Astrocyte (in vitro differentiated cells and primary cell): ENCODE data around the gene IQCE. TPM values are rescaled to one million over a fixed set of nuclear protein-coding genes. Genes with fewer than 3 reads are reported as not detected.

Experiments
- DNase-seq: peaks from one replicate; pipeline ENCODE4 v3.0.0-alpha.2; 2010; ENCODE audit warnings: low read depth
- FAIRE-seq: peaks from 2 replicates; lab custom pipeline; 2011; peaks lifted over from hg19 to GRCh38; lab: Jason Lieb, UNC
- H2AFZ ChIP-seq: 2 replicates; pipeline ENCODE4 v1.6.0; 2012; ENCODE audit warnings: low read depth, low read length, inconsistent platforms
- H3K27ac ChIP-seq: 2 replicates; pipeline ENCODE4 v1.5.1; 2011; ENCODE audit warnings: low read depth, low read length, inconsistent platforms
- H3K27me3 ChIP-seq: 2 replicates; pipeline ENCODE4 v1.6.0; 2011; ENCODE audit warnings: low read length, inconsistent platforms; ENCODE audit not compliant: insufficient read depth
- H3K36me3 ChIP-seq: 2 replicates; pipeline ENCODE4 v1.5.1; 2011; ENCODE audit warnings: low read length, inconsistent platforms; ENCODE audit not compliant: insufficient read depth
- H3K4me1 ChIP-seq: 2 replicates; pipeline ENCODE4 v1.5.1; 2011; ENCODE audit warnings: low read length, inconsistent platforms; ENCODE audit not compliant: insufficient read depth
- H3K4me2 ChIP-seq: 2 replicates; pipeline ENCODE4 v1.6.0; 2012; ENCODE audit warnings: low read length, inconsistent platforms
- H3K4me3 ChIP-seq: 2 replicates; pipeline ENCODE4 v1.5.1; 2011; ENCODE audit warnings: low read depth, mild to moderate bottlenecking, low read length, inconsistent platforms; ENCODE audit not compliant: insufficient read depth
- H3K79me2 ChIP-seq: 2 replicates; pipeline ENCODE4 v1.6.0; 2012; ENCODE audit warnings: mild to moderate bottlenecking, low read length, inconsistent platforms; ENCODE audit not compliant: insufficient read depth
- H3K9ac ChIP-seq: 2 replicates; pipeline ENCODE4 v1.6.0; 2012; ENCODE audit warnings: mild to moderate bottlenecking, low read length, inconsistent platforms
- H3K9me3 ChIP-seq: 2 replicates; pipeline ENCODE4 v1.5.1; 2012; ENCODE audit warnings: low read depth, mild to moderate bottlenecking, low read length, inconsistent platforms; ENCODE audit not compliant: insufficient read depth
- H4K20me1 ChIP-seq: 2 replicates; pipeline ENCODE4 v1.6.0; 2012; ENCODE audit warnings: low read length, inconsistent platforms; ENCODE audit not compliant: insufficient read depth
- H3K27ac Mint-ChIP-seq: one replicate; pipeline ENCODE4 v1.8.0; 2021; ENCODE audit warnings: mild to moderate bottlenecking, mixed read lengths; ENCODE audit not compliant: unreplicated experiment
- H3K27me3 Mint-ChIP-seq: one replicate; pipeline ENCODE4 v1.8.0; 2021; ENCODE audit warnings: low read depth, mixed read lengths; ENCODE audit not compliant: unreplicated experiment
- H3K36me3 Mint-ChIP-seq: one replicate; pipeline ENCODE4 v1.8.0; 2021; ENCODE audit warnings: low read depth, mixed read lengths; ENCODE audit not compliant: unreplicated experiment
- H3K4me1 Mint-ChIP-seq: one replicate; pipeline ENCODE4 v1.8.0; 2021; ENCODE audit warnings: low read depth, mixed read lengths; ENCODE audit not compliant: unreplicated experiment
- H3K4me3 Mint-ChIP-seq: one replicate; pipeline ENCODE4 v1.8.0; 2021; ENCODE audit warnings: mild to moderate bottlenecking, moderate library complexity, mixed read lengths; ENCODE audit not compliant: unreplicated experiment
- H3K9me3 Mint-ChIP-seq: one replicate; pipeline ENCODE4 v1.8.0; 2021; ENCODE audit warnings: mild to moderate bottlenecking, mixed read lengths; ENCODE audit not compliant: unreplicated experiment
- EZH2 ChIP-seq: IDR thresholded peaks from 2 replicates; pipeline ENCODE4 v1.6.1; 2012; ENCODE audit warnings: mild to moderate bottlenecking, low read length, inconsistent platforms; ENCODE audit not compliant: insufficient read depth
- total RNA-seq: library from RNA; stranded (reverse); gene quantifications from 2 replicates; pipeline ENCODE4 v1.2.1, GENCODE V29; 2021
- TF ChIP-seq, protein P1 (sequence below): IDR thresholded peaks from 2 replicates; pipeline ENCODE4 v1.5.1; 2011; ENCODE audit warnings: low read depth, mild to moderate bottlenecking, inconsistent platforms, low read length, moderate library complexity; ENCODE audit not compliant: insufficient read depth

IQCE gene
- total RNA-seq, 1 donor from 2014 or later = 13.1 TPM

DNA sequence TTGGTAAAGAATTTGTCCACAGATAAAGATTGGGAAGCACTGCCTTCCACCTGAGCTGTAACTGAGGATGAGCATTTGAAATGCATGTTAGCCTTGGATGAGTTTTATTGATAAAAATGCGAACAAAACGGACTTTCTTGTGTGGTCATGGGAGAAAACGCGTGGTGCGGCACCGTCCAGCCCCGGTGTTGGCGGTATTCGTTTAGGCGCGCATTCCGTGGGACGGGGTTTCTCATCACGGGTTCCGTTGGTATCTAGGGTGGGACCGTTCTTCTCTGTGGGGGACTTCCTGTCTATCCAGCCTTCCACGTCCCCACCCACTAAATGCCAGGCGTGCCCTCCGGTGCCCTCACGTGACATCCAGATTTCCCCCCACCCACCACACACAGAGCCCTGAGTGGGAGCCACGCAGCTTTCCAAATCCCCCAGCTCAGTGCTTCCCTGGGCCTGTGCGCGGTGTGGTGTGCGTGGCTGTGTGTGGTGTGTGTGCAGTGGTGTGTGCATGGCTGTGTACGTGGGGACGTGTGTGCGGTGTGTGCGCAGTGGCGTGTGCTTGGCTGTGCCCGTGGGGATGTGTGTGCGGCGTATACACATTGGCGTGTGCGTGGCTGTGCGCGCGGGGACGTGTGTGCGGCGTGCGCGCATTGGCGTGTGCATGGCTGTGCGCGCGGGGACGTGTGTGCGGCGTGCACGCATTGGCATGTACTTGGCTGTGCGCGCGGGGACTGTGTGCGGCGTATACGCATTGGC, 18.1 kb downstream of the IQCE start:
- H3K27ac Mint-ChIP-seq = no peak overlapping the region
- no peak overlapping the region for H3K27ac ChIP-seq
- peaks cover 13% of the 10 kb centered on the region for H3K4me1 Mint-ChIP-seq
- H3K4me1 ChIP-seq = peaks cover 8% of the 10 kb centered on the region
- TF ChIP-seq, protein P1, sequence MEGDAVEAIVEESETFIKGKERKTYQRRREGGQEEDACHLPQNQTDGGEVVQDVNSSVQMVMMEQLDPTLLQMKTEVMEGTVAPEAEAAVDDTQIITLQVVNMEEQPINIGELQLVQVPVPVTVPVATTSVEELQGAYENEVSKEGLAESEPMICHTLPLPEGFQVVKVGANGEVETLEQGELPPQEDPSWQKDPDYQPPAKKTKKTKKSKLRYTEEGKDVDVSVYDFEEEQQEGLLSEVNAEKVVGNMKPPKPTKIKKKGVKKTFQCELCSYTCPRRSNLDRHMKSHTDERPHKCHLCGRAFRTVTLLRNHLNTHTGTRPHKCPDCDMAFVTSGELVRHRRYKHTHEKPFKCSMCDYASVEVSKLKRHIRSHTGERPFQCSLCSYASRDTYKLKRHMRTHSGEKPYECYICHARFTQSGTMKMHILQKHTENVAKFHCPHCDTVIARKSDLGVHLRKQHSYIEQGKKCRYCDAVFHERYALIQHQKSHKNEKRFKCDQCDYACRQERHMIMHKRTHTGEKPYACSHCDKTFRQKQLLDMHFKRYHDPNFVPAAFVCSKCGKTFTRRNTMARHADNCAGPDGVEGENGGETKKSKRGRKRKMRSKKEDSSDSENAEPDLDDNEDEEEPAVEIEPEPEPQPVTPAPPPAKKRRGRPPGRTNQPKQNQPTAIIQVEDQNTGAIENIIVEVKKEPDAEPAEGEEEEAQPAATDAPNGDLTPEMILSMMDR = no peak
- no peak for TF ChIP-seq EZH2
- H4K20me1 ChIP-seq = no peaks in the 10 kb centered on the region
- H3K79me2 ChIP-seq = no peaks in the 10 kb centered on the region
- H2AFZ ChIP-seq = no peak overlapping the region
- H3K9ac ChIP-seq = no peak overlapping the region
- H3K4me3 ChIP-seq = no peak overlapping the region
- H3K27me3 ChIP-seq = no peaks in the 10 kb centered on the region
- H3K36me3 Mint-ChIP-seq = peaks cover 19% of the 10 kb centered on the region
- FAIRE-seq (no peak), DNase-seq (no peak)
- H3K27me3 Mint-ChIP-seq = no peaks in the 10 kb centered on the region
- no peak overlapping the region for H3K4me3 Mint-ChIP-seq
- no peaks in the 10 kb centered on the region for H3K9me3 Mint-ChIP-seq
- no peaks in the 10 kb centered on the region for H3K9me3 ChIP-seq
- H3K4me2 ChIP-seq = no peak overlapping the region
- no peaks in the 10 kb centered on the region for H3K36me3 ChIP-seq

DNA sequence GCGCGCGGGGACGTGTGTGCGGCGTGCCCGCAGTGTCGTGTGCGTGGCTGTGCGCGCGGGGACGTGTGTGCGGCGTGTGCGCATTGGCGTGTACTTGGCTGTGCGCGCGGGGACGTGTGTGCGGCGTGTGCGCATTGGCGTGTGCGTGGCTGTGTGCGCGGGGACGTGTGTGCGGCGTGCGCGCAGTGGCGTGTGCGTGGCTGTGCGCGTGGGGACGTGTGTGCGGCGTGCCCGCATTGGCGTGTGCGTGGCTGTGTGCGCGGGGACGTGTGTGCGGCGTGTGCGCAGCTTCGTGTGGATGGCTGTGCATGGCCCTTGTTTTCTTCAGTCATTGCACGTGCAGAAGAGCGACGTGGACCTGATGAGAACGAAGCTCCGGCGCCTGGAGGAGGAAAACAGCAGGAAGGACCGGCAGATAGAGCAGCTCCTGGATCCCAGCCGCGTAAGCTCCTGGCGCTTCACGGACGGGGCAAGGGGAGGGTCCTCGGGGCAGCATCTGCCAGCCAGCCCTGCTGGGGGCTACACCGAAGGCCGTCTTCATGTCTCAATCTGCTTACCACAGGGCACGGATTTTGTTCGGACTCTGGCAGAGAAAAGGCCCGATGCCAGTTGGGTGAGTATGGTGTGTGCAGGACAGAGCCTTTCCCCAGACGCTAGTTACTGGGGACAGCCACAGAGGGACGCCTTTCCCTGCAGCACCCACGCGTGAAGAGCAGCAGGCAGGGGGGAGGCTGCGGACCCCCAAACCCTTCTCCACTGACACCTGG, 19.3 kb downstream of the IQCE start:
- H3K79me2 ChIP-seq = no peaks in the 10 kb centered on the region
- no peak overlapping the region for H3K4me3 ChIP-seq
- no peak for DNase-seq
- H3K9ac ChIP-seq = no peak overlapping the region
- no peaks in the 10 kb centered on the region for H3K9me3 ChIP-seq
- H3K4me2 ChIP-seq = no peak overlapping the region
- peaks cover 19% of the 10 kb centered on the region for H3K36me3 Mint-ChIP-seq
- no peaks in the 10 kb centered on the region for H3K36me3 ChIP-seq
- no peak overlapping the region for H2AFZ ChIP-seq
- peaks cover 5% of the 10 kb centered on the region for H3K4me1 Mint-ChIP-seq
- H3K27me3 ChIP-seq = no peaks in the 10 kb centered on the region
- FAIRE-seq = no peak
- no peaks in the 10 kb centered on the region for H3K27me3 Mint-ChIP-seq
- TF ChIP-seq, protein P1 = no peak
- TF ChIP-seq EZH2 = no peak
- no peaks in the 10 kb centered on the region for H4K20me1 ChIP-seq
- no peaks in the 10 kb centered on the region for H3K9me3 Mint-ChIP-seq
- H3K4me1 ChIP-seq = no peaks in the 10 kb centered on the region
- no peak overlapping the region for H3K4me3 Mint-ChIP-seq
- H3K27ac ChIP-seq = no peak overlapping the region
- H3K27ac Mint-ChIP-seq = no peak overlapping the region

DNA sequence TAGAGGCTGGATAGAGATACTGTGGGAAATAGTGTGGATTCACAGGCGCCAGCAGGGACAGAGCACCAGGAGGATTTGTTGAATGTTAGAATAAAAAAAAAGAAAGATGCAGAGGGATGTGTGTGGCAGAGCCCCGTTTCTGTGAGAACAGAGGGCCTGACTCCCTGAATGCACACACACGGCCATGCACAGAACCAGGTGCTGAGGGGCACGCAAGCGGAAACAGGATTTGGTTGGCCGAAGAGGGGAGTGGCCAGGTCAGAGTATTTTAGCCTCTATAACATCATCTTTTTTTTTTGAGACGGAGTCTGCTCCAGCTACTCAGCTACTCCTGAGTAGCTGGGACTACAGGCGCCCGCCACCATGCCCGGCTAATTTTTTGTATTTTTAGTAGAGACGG, 21.9 kb downstream of the IQCE start:
- Mint-ChIP-seq H3K27ac (no peak overlapping the region), H3K9me3 (no peaks in the 10 kb centered on the region), H3K4me1 (peaks cover 5% of the 10 kb centered on the region), H3K36me3 (peaks cover 17% of the 10 kb centered on the region), H3K4me3 (no peak overlapping the region), H3K27me3 (peaks cover 3% of the 10 kb centered on the region)
- Histone ChIP-seq H3K4me3 (no peak overlapping the region), H3K4me2 (no peak overlapping the region), H3K79me2 (no peaks in the 10 kb centered on the region), H3K27ac (no peak overlapping the region), H3K4me1 (no peaks in the 10 kb centered on the region), H3K36me3 (no peaks in the 10 kb centered on the region), H2AFZ (no peak overlapping the region), H4K20me1 (no peaks in the 10 kb centered on the region), H3K27me3 (no peaks in the 10 kb centered on the region), H3K9ac (no peak overlapping the region), H3K9me3 (no peaks in the 10 kb centered on the region)
- FAIRE-seq (no peak), DNase-seq (no peak)
- TF ChIP-seq EZH2 = no peak
- TF ChIP-seq, protein P1 = no peak
